Measurements from ENCODE around the gene PARD3B. TPM values are rescaled to one million over a fixed set of nuclear protein-coding genes. Genes with fewer than 3 reads are reported as not detected.

PARD3B gene
- total RNA-seq, 2 experiments from 2014 or later: 0.11 to 0.88 TPM

DNA sequence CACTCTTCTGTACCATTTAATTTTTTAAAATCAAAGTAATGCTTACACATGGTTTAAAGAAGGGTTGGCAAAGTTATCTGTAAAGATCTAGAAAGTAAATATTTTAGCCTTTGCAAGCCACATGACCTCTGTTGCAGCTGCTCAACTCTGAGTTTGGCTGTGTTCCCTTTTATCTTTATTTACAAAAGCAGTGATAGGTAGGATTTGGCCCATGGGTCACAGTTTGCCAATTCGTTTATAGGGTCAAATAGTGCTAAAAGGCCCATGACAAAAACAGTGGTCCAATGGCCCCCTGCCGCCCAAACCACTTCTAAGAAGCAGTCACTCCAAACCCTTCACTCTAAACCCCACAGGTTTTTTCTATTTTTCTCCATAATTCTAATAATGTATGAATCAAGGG is 124.8 kb downstream of the PARD3B start:
- H3K27me3 Mint-ChIP-seq: peaks cover 2% of the 10 kb centered on the region
- no peaks in the 10 kb centered on the region for H3K9me3 Mint-ChIP-seq
- H3K36me3 Mint-ChIP-seq (ENCODE audit: low read depth): no peaks in the 10 kb centered on the region
- ATAC-seq: no peak
- TF ChIP-seq, protein P1, sequence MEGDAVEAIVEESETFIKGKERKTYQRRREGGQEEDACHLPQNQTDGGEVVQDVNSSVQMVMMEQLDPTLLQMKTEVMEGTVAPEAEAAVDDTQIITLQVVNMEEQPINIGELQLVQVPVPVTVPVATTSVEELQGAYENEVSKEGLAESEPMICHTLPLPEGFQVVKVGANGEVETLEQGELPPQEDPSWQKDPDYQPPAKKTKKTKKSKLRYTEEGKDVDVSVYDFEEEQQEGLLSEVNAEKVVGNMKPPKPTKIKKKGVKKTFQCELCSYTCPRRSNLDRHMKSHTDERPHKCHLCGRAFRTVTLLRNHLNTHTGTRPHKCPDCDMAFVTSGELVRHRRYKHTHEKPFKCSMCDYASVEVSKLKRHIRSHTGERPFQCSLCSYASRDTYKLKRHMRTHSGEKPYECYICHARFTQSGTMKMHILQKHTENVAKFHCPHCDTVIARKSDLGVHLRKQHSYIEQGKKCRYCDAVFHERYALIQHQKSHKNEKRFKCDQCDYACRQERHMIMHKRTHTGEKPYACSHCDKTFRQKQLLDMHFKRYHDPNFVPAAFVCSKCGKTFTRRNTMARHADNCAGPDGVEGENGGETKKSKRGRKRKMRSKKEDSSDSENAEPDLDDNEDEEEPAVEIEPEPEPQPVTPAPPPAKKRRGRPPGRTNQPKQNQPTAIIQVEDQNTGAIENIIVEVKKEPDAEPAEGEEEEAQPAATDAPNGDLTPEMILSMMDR (IDR thresholded peaks at IDR 0.05): no peak
- intact Hi-C loops (cut with micrococcal nuclease): no loop called here
- no peak overlapping the region for H3K27ac Mint-ChIP-seq
- no peak for DNase-seq
- ChIA-PET CTCF (no interaction called here), POLR2A (no interaction called here)
- no peaks in the 10 kb centered on the region for H3K4me1 Mint-ChIP-seq (ENCODE audit: low read depth)
- H3K4me3 Mint-ChIP-seq: no peak overlapping the region

GRCh38 chr2:204670756-204671155 is 125.5 kb downstream of the PARD3B start:
- Mint-ChIP-seq H3K4me3 (no peak overlapping the region), H3K36me3 (ENCODE audit: low read depth) (no peaks in the 10 kb centered on the region)
- intact Hi-C loops (cut with micrococcal nuclease): no loop called here

GRCh38 chr2:204672772-204673171 is 127.5 kb downstream of the PARD3B start:
- CTCF ChIA-PET: interaction anchor here (1.4 kb wide), 1 partner anchor 19 kb away, joined by 5 read pairs; no protein-coding TSS in a partner anchor
- Mint-ChIP-seq H3K27ac (no peak overlapping the region), H3K36me3 (ENCODE audit: low read depth) (no peaks in the 10 kb centered on the region), H3K4me1 (ENCODE audit: low read depth) (no peaks in the 10 kb centered on the region), H3K4me3 (no peak overlapping the region), H3K9me3 (no peaks in the 10 kb centered on the region), H3K27me3 (peaks cover 2% of the 10 kb centered on the region)
- TF ChIP-seq, protein P1 (IDR thresholded peaks at IDR 0.05): no peak
- no peak for DNase-seq
- no peak for ATAC-seq
- POLR2A ChIA-PET: no interaction called here
- intact Hi-C loops (cut with micrococcal nuclease): no loop called here

More at GRCh38 chr2:204670756-204671155, 125.5 kb downstream of the PARD3B start:
- DNase-seq: no peak
- ATAC-seq: no peak
- ChIA-PET POLR2A (no interaction called here), CTCF (no interaction called here)
- Mint-ChIP-seq H3K4me1 (ENCODE audit: low read depth) (no peaks in the 10 kb centered on the region), H3K9me3 (no peaks in the 10 kb centered on the region), H3K27me3 (peaks cover 2% of the 10 kb centered on the region), H3K27ac (no peak overlapping the region)
- TF ChIP-seq, protein P1 (IDR thresholded peaks at IDR 0.05): no peak

- ChIA-PET POLR2A (no interaction called here), CTCF (no interaction called here)
- no peaks in the 10 kb centered on the region for H3K4me1 Mint-ChIP-seq (ENCODE audit: low read depth)
- no peaks in the 10 kb centered on the region for H3K36me3 Mint-ChIP-seq (ENCODE audit: low read depth)
- ATAC-seq (no peak), DNase-seq (no peak)
- H3K27me3 Mint-ChIP-seq: no peaks in the 10 kb centered on the region
- no peaks in the 10 kb centered on the region for H3K9me3 Mint-ChIP-seq
- intact Hi-C loops (cut with micrococcal nuclease): no loop called here
- no peak overlapping the region for H3K4me3 Mint-ChIP-seq
- TF ChIP-seq, protein P1 (IDR thresholded peaks at IDR 0.05): no peak
- no peak overlapping the region for H3K27ac Mint-ChIP-seq
Measured at GRCh38 chr2:204673877-204674276, 128.6 kb downstream of the PARD3B start.

DNA sequence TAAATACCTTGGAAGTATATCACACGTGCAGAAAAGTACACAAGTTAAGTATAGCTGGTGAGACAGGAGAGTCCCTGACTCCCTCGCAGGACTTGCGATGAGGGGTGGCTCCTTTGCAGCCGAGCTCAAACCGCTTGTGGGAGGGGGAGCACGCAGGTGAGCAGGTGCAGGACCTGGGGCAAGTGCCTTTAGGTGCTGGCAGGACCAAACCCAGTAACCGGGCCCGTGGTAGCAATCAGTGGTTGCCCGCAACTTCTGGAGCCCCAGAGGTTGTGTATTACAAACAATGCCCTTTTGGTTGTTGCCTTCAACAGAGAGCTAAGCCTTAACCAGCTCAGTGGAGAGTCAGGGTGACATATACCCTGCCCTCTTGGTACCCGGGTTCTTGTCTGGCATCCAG is 132.8 kb downstream of the PARD3B start:
- H3K27ac Mint-ChIP-seq: no peak overlapping the region
- H3K4me1 Mint-ChIP-seq (ENCODE audit: low read depth): no peaks in the 10 kb centered on the region
- no peaks in the 10 kb centered on the region for H3K36me3 Mint-ChIP-seq (ENCODE audit: low read depth)
- no peaks in the 10 kb centered on the region for H3K27me3 Mint-ChIP-seq
- CTCF ChIA-PET: no interaction called here
- DNase-seq: no peak
- no peaks in the 10 kb centered on the region for H3K9me3 Mint-ChIP-seq
- intact Hi-C loops (cut with micrococcal nuclease): no loop called here
- H3K4me3 Mint-ChIP-seq: no peak overlapping the region
- TF ChIP-seq, protein P1 (IDR thresholded peaks at IDR 0.05): no peak
- ATAC-seq: no peak
- POLR2A ChIA-PET: no interaction called here
